T-cell (primary cell): ENCODE measurements around the gene CEP85L. TPM values are rescaled to one million over a fixed set of nuclear protein-coding genes. Genes with fewer than 3 reads are reported as not detected.
A peak's percentile ranks its signal among the peaks of the same experiment; 100 is the strongest.

Experiments used
- ATAC-seq, 4 experiments: fragments of 200-7000 bp in 3 of 4; fragments of 150-1000 bp in 1 of 4; cut with Tn5 transposase; replicated peaks in 1 of 4; 1 replicate in 3 of 4; 2 replicates in 1 of 4; pipeline ENCODE4 v1.10.0; 2021; ENCODE audit warnings: moderate library complexity in 3 of 4, mild to moderate bottlenecking in 2 of 4, moderate number of reproducible peaks in 1 of 4
- CTCF ChIA-PET, 2 donors: fragments of 300-600 bp; sonication (Branson Sonifier 250); formaldehyde crosslinking; loops; one replicate each; lab custom pipeline; 2022; ENCODE audit warnings: antibody characterized with exemption in 2 of 2; lab: Charles Lee
- POLR2A ChIA-PET, 2 donors: fragments of 300-600 bp; sonication (Branson Sonifier 250); formaldehyde crosslinking; loops; one replicate each; lab custom pipeline; 2022; ENCODE audit warnings: antibody characterized with exemption in 2 of 2; lab: Charles Lee
- DNase-seq, 35 experiments: peaks; one replicate each; pipeline versions ENCODE4 v3.0.0 to v3.0.0-alpha.2; 2013 to 2023
- H3K27ac ChIP-seq: one replicate; pipeline ENCODE4 v1.5.1; 2013; ENCODE audit warnings: low read length
- H3K27me3 ChIP-seq, 2 experiments: replicated peaks in 1 of 2; 1 replicate in 1 of 2; 2 replicates in 1 of 2; pipeline versions ENCODE4 v1.6.1 to v1.7.0; 2013; ENCODE audit warnings: low read length in 1 of 2, mixed read lengths in 1 of 2; ENCODE audit not compliant: control insufficient read depth in 2 of 2, insufficient read depth in 2 of 2; ENCODE audit errors: extremely low read depth in 1 of 2
- H3K36me3 ChIP-seq, 2 donors: 1 replicate in 1 of 2; 2 replicates in 1 of 2; pipeline versions ENCODE4 v1.6.1 to v1.7.0; 2013; ENCODE audit warnings: low read length in 1 of 2; ENCODE audit not compliant: control insufficient read depth in 2 of 2, insufficient read depth in 1 of 2; ENCODE audit errors: extremely low read depth in 1 of 2
- H3K4me1 ChIP-seq, 2 experiments: 1 replicate in 1 of 2; 2 replicates in 1 of 2; pipeline versions ENCODE4 v1.6.1 to v1.7.0; 2013; ENCODE audit warnings: low read length in 2 of 2, mixed read lengths in 1 of 2; ENCODE audit not compliant: insufficient read depth in 2 of 2, control insufficient read depth in 1 of 2; ENCODE audit errors: extremely low read depth in 1 of 2
- H3K4me3 ChIP-seq, 2 donors: 1 replicate in 1 of 2; 2 replicates in 1 of 2; pipeline versions ENCODE4 v1.5.1 to v1.7.0; 2013; ENCODE audit warnings: mild to moderate bottlenecking in 2 of 2, low read length in 1 of 2, moderate library complexity in 1 of 2; ENCODE audit not compliant: control insufficient read depth in 1 of 2; ENCODE audit errors: extremely low read depth in 1 of 2
- H3K9me3 ChIP-seq: 2 replicates; pipeline ENCODE4 v1.7.0; 2013
- H3K27ac Mint-ChIP-seq, 2 donors: one replicate each; pipeline ENCODE4 v1.8.0; 2020 to 2021; ENCODE audit warnings: mild to moderate bottlenecking in 2 of 2, mixed read lengths in 2 of 2
- H3K27me3 Mint-ChIP-seq, 2 donors: one replicate each; pipeline ENCODE4 v1.8.0; 2021 to 2022; ENCODE audit warnings: mixed read lengths in 2 of 2
- H3K36me3 Mint-ChIP-seq: one replicate; pipeline ENCODE4 v1.8.0; 2021; ENCODE audit warnings: mixed read lengths
- H3K4me1 Mint-ChIP-seq, 3 donors: one replicate each; pipeline ENCODE4 v1.8.0; 2020 to 2022; ENCODE audit warnings: mixed read lengths in 3 of 3, mild to moderate bottlenecking in 1 of 3
- H3K4me3 Mint-ChIP-seq, 3 donors: one replicate each; pipeline ENCODE4 v1.8.0; 2020 to 2022; ENCODE audit warnings: mild to moderate bottlenecking in 3 of 3, mixed read lengths in 3 of 3, moderate library complexity in 3 of 3
- H3K9me3 Mint-ChIP-seq, 3 donors: one replicate each; pipeline ENCODE4 v1.8.0; 2020 to 2022; ENCODE audit warnings: mixed read lengths in 3 of 3
- WGBS: methylation state at CpG from one replicate; pipeline ENCODE4 v1.1.5; 2013; ENCODE audit warnings: missing lambda C conversion rate; ENCODE audit not compliant: insufficient coverage; 5-methylcytosine and 5-hydroxymethylcytosine counted together
- total RNA-seq, 35 experiments: library from RNA in 6 of 35; stranded (reverse) in 6 of 35; fragments of 120-200 nt in 1 of 35; gene quantifications; one replicate each; pipeline versions ENCODE4 v1.2.1 to v1.2.4 and lab custom pipeline; 2013 to 2026

The CEP85L gene
- total RNA-seq, 5 donors from 2014 or later (not counting 1 experiment from before 2014, with no cell fraction given) = 49.7 to 101 (median 53.5) TPM

DNA sequence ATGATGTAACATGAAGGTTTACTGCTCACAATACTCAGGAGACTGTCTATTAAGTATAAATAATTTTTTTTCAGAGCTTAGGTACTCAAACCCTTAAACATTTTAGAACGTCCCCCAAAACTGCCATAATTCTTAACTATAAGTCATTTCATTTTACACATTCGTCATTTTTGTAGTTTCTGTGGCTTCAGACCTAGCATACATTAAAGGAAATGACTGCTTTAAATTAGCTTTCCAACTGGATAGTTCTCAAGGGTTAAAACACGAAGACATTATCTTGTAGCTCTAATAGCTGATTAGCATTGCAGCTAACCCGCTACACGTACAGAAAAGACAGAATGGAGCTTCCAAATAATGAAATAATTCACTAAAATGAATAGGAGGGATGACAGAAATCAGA, 128.2 kb downstream of the CEP85L start:
- Histone ChIP-seq H3K4me3 (no peak overlapping the region), H3K4me1 (no peaks in the 10 kb centered on the region), H3K27me3 (no peaks in the 10 kb centered on the region), H3K27ac (no peak overlapping the region), H3K9me3 (no peaks in the 10 kb centered on the region), H3K36me3 (peaks cover 0 to 10% of the 10 kb centered on the region in 2 donors)
- H3K4me1 Mint-ChIP-seq = peaks cover 39 to 44% (median 40%) of the 10 kb centered on the region in 3 donors
- ATAC-seq (no peak), DNase-seq (no peak)
- POLR2A ChIA-PET = no interaction called here
- H3K4me3 Mint-ChIP-seq = no peak overlapping the region
- peaks cover 0 to 7% (median 4%) of the 10 kb centered on the region in 3 donors for H3K9me3 Mint-ChIP-seq
- peak overlapping the region in 1 of 2 donors; percentile 24 for H3K27ac Mint-ChIP-seq
- CTCF ChIA-PET = no interaction called here
- H3K36me3 Mint-ChIP-seq = peaks cover 57% of the 10 kb centered on the region
- no peaks in the 10 kb centered on the region for H3K27me3 Mint-ChIP-seq
- WGBS = no CpG with 5 or more reads among the region's 5 CpGs

DNA sequence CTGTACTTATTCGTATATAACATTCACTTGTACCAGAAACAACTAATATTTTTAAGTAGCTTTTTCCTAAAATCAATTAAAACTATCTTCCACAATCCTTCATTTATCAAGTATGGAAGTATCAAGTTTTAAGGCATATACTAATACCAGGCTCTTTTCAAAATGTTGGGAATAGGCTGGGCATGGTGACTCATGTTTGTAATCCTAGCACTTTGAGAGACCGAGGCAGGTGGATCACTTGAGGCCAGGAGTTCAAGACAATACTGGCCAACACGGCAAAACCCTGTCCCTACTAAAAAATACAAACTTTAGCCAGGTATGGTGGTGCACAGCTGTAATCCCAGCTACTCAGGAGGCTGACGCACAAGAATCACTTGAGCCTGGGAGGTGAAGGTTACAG, 129.0 kb downstream of the CEP85L start:
- peaks cover 65% of the 10 kb centered on the region for H3K36me3 Mint-ChIP-seq
- no peaks in the 10 kb centered on the region for H3K9me3 ChIP-seq
- H3K4me1 ChIP-seq = no peaks in the 10 kb centered on the region
- H3K27ac ChIP-seq = no peak overlapping the region
- 100% methylated on average over 1 of the region's 4 CpGs for WGBS
- ChIA-PET POLR2A (no interaction called here), CTCF (no interaction called here)
- DNase-seq (no peak), ATAC-seq (no peak)
- H3K27me3 Mint-ChIP-seq = no peaks in the 10 kb centered on the region
- H3K4me1 Mint-ChIP-seq = peaks cover 42 to 45% (median 45%) of the 10 kb centered on the region in 3 donors
- no peak overlapping the region for H3K4me3 Mint-ChIP-seq
- H3K27ac Mint-ChIP-seq = no peak overlapping the region
- H3K4me3 ChIP-seq = no peak overlapping the region
- H3K9me3 Mint-ChIP-seq = peaks cover 0 to 7% (median 4%) of the 10 kb centered on the region in 3 donors
- peaks cover 0 to 10% of the 10 kb centered on the region in 2 donors for H3K36me3 ChIP-seq
- no peaks in the 10 kb centered on the region for H3K27me3 ChIP-seq

DNA sequence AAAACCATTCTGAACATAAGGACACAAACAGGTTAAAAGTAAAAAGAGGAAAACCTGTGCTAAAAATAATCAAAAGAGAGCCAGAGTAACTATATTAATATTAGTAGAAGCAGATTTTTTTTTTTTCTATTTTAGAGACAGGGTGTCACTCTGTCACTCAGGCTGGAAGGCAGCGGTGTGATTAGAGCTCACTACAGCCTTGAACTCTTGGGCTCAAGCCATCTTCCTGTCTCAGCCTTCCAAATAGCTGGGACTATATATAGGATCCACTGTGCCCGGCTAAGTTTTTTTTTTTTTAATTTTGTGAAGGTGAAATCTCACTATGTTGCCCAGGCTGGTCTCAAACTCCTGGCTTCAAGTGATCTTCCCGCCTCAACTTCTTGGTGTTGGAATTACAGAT, 136.7 kb downstream of the CEP85L start:
- H3K36me3 ChIP-seq = peaks cover 0 to 7% of the 10 kb centered on the region in 2 donors
- H3K9me3 Mint-ChIP-seq = peaks cover 0 to 7% (median 4%) of the 10 kb centered on the region in 3 donors
- ChIA-PET POLR2A (interaction anchor here in 1 of 2 donors (0.6 kb wide), 1 partner anchor 157 kb away, joined by 3 read pairs; no protein-coding TSS in a partner anchor), CTCF (no interaction called here)
- H3K4me3 ChIP-seq = no peak overlapping the region
- H3K36me3 Mint-ChIP-seq = peaks cover 58% of the 10 kb centered on the region
- H3K9me3 ChIP-seq = no peaks in the 10 kb centered on the region
- no peak for DNase-seq
- H3K27me3 ChIP-seq = no peaks in the 10 kb centered on the region
- no peak for ATAC-seq
- no peak overlapping the region for H3K27ac ChIP-seq
- no peaks in the 10 kb centered on the region for H3K27me3 Mint-ChIP-seq
- WGBS = no CpG with 5 or more reads among the region's 3 CpGs
- H3K4me1 Mint-ChIP-seq = peaks cover 56 to 58% (median 57%) of the 10 kb centered on the region in 3 donors
- H3K4me1 ChIP-seq = no peaks in the 10 kb centered on the region
- no peak overlapping the region for H3K4me3 Mint-ChIP-seq
- no peak overlapping the region for H3K27ac Mint-ChIP-seq

DNA sequence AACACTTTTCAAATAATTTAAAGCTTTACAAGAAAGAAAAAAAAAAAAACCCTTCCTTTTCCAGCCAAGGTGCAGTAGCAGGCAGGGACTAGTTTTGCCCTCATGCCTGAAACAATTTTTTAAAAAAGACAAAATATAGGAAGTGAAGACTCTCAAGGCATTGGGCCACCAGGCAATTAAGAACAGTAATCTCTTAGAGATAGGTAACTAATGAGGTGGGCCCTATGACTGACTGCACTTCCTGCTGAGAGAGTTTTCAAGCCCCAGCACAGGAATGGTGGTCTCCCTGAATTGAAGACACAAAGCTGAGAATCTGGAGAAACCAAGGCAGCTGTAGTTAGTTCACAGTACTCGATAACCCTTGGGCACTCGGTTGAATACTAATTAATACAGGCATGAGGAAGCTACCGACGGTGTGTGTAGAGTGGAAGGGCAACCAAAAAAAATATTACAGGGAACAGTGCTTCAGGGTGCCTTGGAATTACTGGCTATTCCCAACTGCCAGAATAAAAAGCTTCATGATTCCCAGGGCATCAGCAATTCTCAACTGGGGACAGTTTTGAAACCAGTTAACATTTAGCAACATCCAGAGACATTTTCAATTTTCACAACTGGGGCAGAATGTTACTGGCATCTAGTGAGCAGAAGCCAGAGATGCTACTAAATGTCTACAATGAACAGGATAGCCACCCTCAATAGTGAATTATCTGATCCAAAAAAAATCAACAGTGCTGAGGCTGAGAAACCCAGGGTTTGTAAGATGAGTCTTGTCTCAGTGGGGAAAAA, 139.3 kb downstream of the CEP85L start:
- Mint-ChIP-seq H3K4me3 (no peak overlapping the region), H3K4me1 (peaks cover 42 to 55% (median 46%) of the 10 kb centered on the region in 3 donors)
- POLR2A ChIA-PET = interaction anchor here (0.6 to 0.7 kb wide), 3 partner anchors 17 to 240 kb away, joined by 3 to 4 read pairs (median 3); no protein-coding TSS in a partner anchor

DNA sequence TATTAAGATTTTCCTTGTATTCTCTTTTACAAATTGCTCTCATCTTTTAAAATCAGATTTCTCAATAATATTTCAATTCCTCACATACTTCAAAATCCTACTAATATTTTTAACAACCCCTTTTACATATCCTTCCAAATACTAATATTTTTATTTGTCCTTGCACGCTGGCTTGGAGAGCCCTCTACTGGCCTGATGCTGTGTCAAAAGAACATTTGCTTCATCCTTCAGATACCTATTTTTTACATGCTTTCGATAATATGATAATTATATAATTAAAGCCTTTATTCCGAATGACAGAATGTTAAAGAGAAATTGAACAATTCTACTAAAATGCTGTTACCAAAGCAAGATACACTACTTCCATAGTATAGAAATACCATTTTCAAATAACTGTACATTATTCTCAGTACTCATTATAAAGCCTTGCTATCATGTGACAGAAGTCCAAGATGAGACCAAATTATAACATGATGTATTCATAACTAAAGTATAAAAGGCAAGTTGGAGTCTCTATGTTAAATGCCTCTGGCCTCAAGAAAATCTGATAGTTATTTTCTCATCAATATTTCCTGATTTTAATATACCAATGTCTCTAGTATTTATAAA, 142.3 kb downstream of the CEP85L start:
- H3K9me3 ChIP-seq = no peaks in the 10 kb centered on the region
- no peak overlapping the region for H3K27ac Mint-ChIP-seq
- DNase-seq = peak in 1 of 35 experiments; percentile 9

More for the DNA sequence above, 139.3 kb downstream of the CEP85L start:
- no peak overlapping the region for H3K27ac ChIP-seq
- H3K36me3 ChIP-seq = peaks cover 0 to 7% of the 10 kb centered on the region in 2 donors
- no peak overlapping the region for H3K4me3 ChIP-seq
- H3K4me1 ChIP-seq = no peaks in the 10 kb centered on the region
- CTCF ChIA-PET = interaction anchor here (0.6 to 1.0 kb wide), 3 partner anchors 40 to 617 kb away, joined by 3 to 6 read pairs (median 3); no protein-coding TSS in a partner anchor
- H3K36me3 Mint-ChIP-seq = peaks cover 38% of the 10 kb centered on the region
- peak overlapping the region; percentile 25 to 77 for H3K27ac Mint-ChIP-seq
- no peaks in the 10 kb centered on the region for H3K27me3 Mint-ChIP-seq
- no peaks in the 10 kb centered on the region for H3K9me3 ChIP-seq
- no peak for DNase-seq
- no peaks in the 10 kb centered on the region for H3K27me3 ChIP-seq
- WGBS = no CpG with 5 or more reads among the region's 4 CpGs
- no peaks in the 10 kb centered on the region for H3K9me3 Mint-ChIP-seq
- ATAC-seq = no peak

DNA sequence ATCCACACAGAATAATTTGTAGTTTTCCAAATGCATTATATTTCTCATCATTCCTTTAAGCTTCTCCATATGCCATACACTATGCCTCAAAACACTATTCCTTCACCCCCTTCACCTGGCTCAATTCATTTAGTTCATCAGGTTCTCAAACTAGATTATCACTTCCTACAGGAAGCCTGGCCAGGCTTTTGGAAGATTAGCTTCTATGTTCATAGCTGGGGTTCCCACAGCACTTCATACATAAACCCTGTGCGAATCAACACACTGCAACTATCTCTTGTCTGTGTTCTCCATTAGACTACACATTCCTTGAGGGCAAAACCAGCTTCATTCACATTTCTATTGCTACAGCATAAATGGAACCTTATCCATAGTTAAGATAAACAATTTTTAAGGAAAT, 143.8 kb downstream of the CEP85L start:
- Mint-ChIP-seq H3K9me3 (no peaks in the 10 kb centered on the region), H3K27ac (peak overlapping the region; percentile 42 to 77), H3K4me1 (peaks cover 21 to 33% (median 26%) of the 10 kb centered on the region in 3 donors), H3K4me3 (no peak overlapping the region), H3K27me3 (no peaks in the 10 kb centered on the region), H3K36me3 (peaks cover 46% of the 10 kb centered on the region)
- peaks cover 8 to 12% of the 10 kb centered on the region in 2 donors for H3K36me3 ChIP-seq
- H3K4me1 ChIP-seq = no peaks in the 10 kb centered on the region
- no peaks in the 10 kb centered on the region for H3K9me3 ChIP-seq
- H3K4me3 ChIP-seq = no peak overlapping the region
- no CpG with 5 or more reads among the region's 1 CpG for WGBS
- no peaks in the 10 kb centered on the region for H3K27me3 ChIP-seq
- no peak for DNase-seq
- POLR2A ChIA-PET = no interaction called here
- H3K27ac ChIP-seq = no peak overlapping the region
- ATAC-seq = no peak
- CTCF ChIA-PET = no interaction called here

More for the DNA sequence above, 142.3 kb downstream of the CEP85L start:
- H3K4me1 ChIP-seq = no peaks in the 10 kb centered on the region
- Mint-ChIP-seq H3K4me3 (no peak overlapping the region), H3K27me3 (no peaks in the 10 kb centered on the region), H3K9me3 (no peaks in the 10 kb centered on the region), H3K36me3 (peaks cover 35% of the 10 kb centered on the region), H3K4me1 (peaks cover 29 to 43% (median 37%) of the 10 kb centered on the region in 3 donors)
- no peaks in the 10 kb centered on the region for H3K27me3 ChIP-seq
- POLR2A ChIA-PET = no interaction called here
- no CpG with 5 or more reads among the region's 3 CpGs for WGBS
- ATAC-seq = no peak
- CTCF ChIA-PET = no interaction called here
- no peak overlapping the region for H3K27ac ChIP-seq
- peaks cover 6 to 11% of the 10 kb centered on the region in 2 donors for H3K36me3 ChIP-seq
- no peak overlapping the region for H3K4me3 ChIP-seq
